ENCODE measurements around the gene ARRDC4.

The ARRDC4 gene

GRCh38 chr15:97995192-97995591, 34.7 kb downstream of the ARRDC4 start:
- Histone ChIP-seq H3F3A (ENCODE audit: insufficient read depth) (no peaks in the 10 kb centered on the region), H3K79me2 (ENCODE audit: insufficient read depth, low read length) (no peaks in the 10 kb centered on the region), H3K4me2 (ENCODE audit: low read depth, low read length, poor library complexity, severe bottlenecking) (no peak overlapping the region), H3K36me3 (ENCODE audit: low read length) (no peaks in the 10 kb centered on the region), H4K20me1 (ENCODE audit: low read depth, low read length) (no peaks in the 10 kb centered on the region), H3K9me3 (ENCODE audit: insufficient read depth, low read length) (no peaks in the 10 kb centered on the region), H3K27me3 (ENCODE audit: low read length) (no peaks in the 10 kb centered on the region), H3K27ac (ENCODE audit: low read depth, low read length) (no peak overlapping the region), H3K4me3 (ENCODE audit: insufficient read depth, low read length, poor library complexity, severe bottlenecking) (no peak overlapping the region), H2AFZ (ENCODE audit: low read depth, low read length, severe bottlenecking) (no peak overlapping the region), H3K9ac (ENCODE audit: low read length) (no peak overlapping the region), H3K9me2 (replicated peaks; ENCODE audit: insufficient read depth, low read length) (no peaks in the 10 kb centered on the region)
- TF ChIP-seq CTCF (IDR thresholded peaks at IDR 0.05; ENCODE audit: insufficient read depth, low read length, poor library complexity, severe bottlenecking) (no peak), EZH2phosphoT487 (conservative IDR thresholded peaks at IDR 0.05; ENCODE audit: low read length) (no peak)

- no peak overlapping the region for H3K9ac ChIP-seq (ENCODE audit: low read length)
- no peaks in the 10 kb centered on the region for H3K9me3 ChIP-seq (ENCODE audit: insufficient read depth, low read length)
- H3K27ac ChIP-seq (ENCODE audit: low read depth, low read length), result no peak overlapping the region
- H3K4me2 ChIP-seq (ENCODE audit: low read depth, low read length, poor library complexity, severe bottlenecking), result no peak overlapping the region
- H3K9me2 ChIP-seq (replicated peaks; ENCODE audit: insufficient read depth, low read length), result no peaks in the 10 kb centered on the region
- no peaks in the 10 kb centered on the region for H3K27me3 ChIP-seq (ENCODE audit: low read length)
- H3K36me3 ChIP-seq (ENCODE audit: low read length), result no peaks in the 10 kb centered on the region
- H3F3A ChIP-seq (ENCODE audit: insufficient read depth), result no peaks in the 10 kb centered on the region
- no peak for TF ChIP-seq CTCF (IDR thresholded peaks at IDR 0.05; ENCODE audit: insufficient read depth, low read length, poor library complexity, severe bottlenecking)
- TF ChIP-seq EZH2phosphoT487 (conservative IDR thresholded peaks at IDR 0.05; ENCODE audit: low read length), result no peak
- no peaks in the 10 kb centered on the region for H4K20me1 ChIP-seq (ENCODE audit: low read depth, low read length)
- no peak overlapping the region for H3K4me3 ChIP-seq (ENCODE audit: insufficient read depth, low read length, poor library complexity, severe bottlenecking)
- H2AFZ ChIP-seq (ENCODE audit: low read depth, low read length, severe bottlenecking), result no peak overlapping the region
- no peaks in the 10 kb centered on the region for H3K79me2 ChIP-seq (ENCODE audit: insufficient read depth, low read length)
These were observed 35.5 kb downstream of the ARRDC4 start for GRCh38 chr15:97995881-97996603.

- TF ChIP-seq EZH2phosphoT487 (conservative IDR thresholded peaks at IDR 0.05; ENCODE audit: low read length), result no peak
- no peak for TF ChIP-seq CTCF (IDR thresholded peaks at IDR 0.05; ENCODE audit: insufficient read depth, low read length, poor library complexity, severe bottlenecking)
- no peaks in the 10 kb centered on the region for H4K20me1 ChIP-seq (ENCODE audit: low read depth, low read length)
These were observed 38.0 kb downstream of the ARRDC4 start for GRCh38 chr15:97998307-97999071.

More at GRCh38 chr15:97998307-97999071, 38.0 kb downstream of the ARRDC4 start:
- Histone ChIP-seq H3K4me3 (ENCODE audit: insufficient read depth, low read length, poor library complexity, severe bottlenecking) (no peak overlapping the region), H3K4me2 (ENCODE audit: low read depth, low read length, poor library complexity, severe bottlenecking) (no peak overlapping the region), H3K27me3 (ENCODE audit: low read length) (no peaks in the 10 kb centered on the region), H3K9ac (ENCODE audit: low read length) (no peak overlapping the region), H3K36me3 (ENCODE audit: low read length) (no peaks in the 10 kb centered on the region), H3K27ac (ENCODE audit: low read depth, low read length) (no peak overlapping the region), H3K79me2 (ENCODE audit: insufficient read depth, low read length) (no peaks in the 10 kb centered on the region), H3K9me3 (ENCODE audit: insufficient read depth, low read length) (0 out of 2 replicates have a peak, but pooled peaks cover 9% of the 10 kb centered on the region), H3F3A (ENCODE audit: insufficient read depth) (no peaks in the 10 kb centered on the region), H3K9me2 (replicated peaks; ENCODE audit: insufficient read depth, low read length) (no peaks in the 10 kb centered on the region), H2AFZ (ENCODE audit: low read depth, low read length, severe bottlenecking) (no peak overlapping the region)
